Caco-2 (cell line): ENCODE results near the gene C3orf20. TPM values are rescaled to one million over a fixed set of nuclear protein-coding genes. Genes with fewer than 3 reads are reported as not detected.

Experiments
- BruUV-seq: library from RNA; stranded (reverse); fragments of 400-500 nt; replicated peaks from 2 replicates; lab custom pipeline; 2021; lab: Mats Ljungman, UMichigan
- CTCF ChIA-PET: fragments of 300-600 bp; sonication (Branson Sonifier 250); formaldehyde crosslinking; loops from one replicate; lab custom pipeline; 2022; ENCODE audit warnings: antibody characterized with exemption; lab: Charles Lee
- POLR2A ChIA-PET: fragments of 300-600 bp; sonication (Branson Sonifier 250); formaldehyde crosslinking; loops from one replicate; lab custom pipeline; 2022; ENCODE audit warnings: antibody characterized with exemption; lab: Charles Lee
- DNase-seq, 2 experiments: peaks; one replicate each; pipeline versions ENCODE4 v3.0.0 to v3.0.0-alpha.2; 2020 to 2022
- H3K27me3 ChIP-seq: replicated peaks from 2 replicates; pipeline ENCODE4 v1.6.0; 2011; ENCODE audit warnings: low read length; ENCODE audit not compliant: control insufficient read depth, insufficient read depth
- H3K36me3 ChIP-seq: 2 replicates; pipeline ENCODE4 v1.5.1; 2011; ENCODE audit warnings: low read length; ENCODE audit not compliant: control insufficient read depth, insufficient read depth
- H3K4me1 ChIP-seq: fragments of 250-450 bp; sonication (Bioruptor Pico); 2 replicates; pipeline ENCODE4 v1.5.1; 2020; ENCODE audit warnings: mild to moderate bottlenecking
- H3K4me3 ChIP-seq: 2 replicates; pipeline ENCODE4 v1.5.1; 2011; ENCODE audit warnings: low read depth, mild to moderate bottlenecking, control low read depth, low read length
- H3K9me3 ChIP-seq: fragments of 250-450 bp; sonication (Bioruptor Pico); 2 replicates; pipeline ENCODE4 v1.5.1; 2020; ENCODE audit warnings: mild to moderate bottlenecking, moderate library complexity
- H3K27ac Mint-ChIP-seq: one replicate; pipeline ENCODE4 v1.8.0; 2022; ENCODE audit warnings: mixed read lengths; ENCODE audit not compliant: unreplicated experiment
- H3K27me3 Mint-ChIP-seq: one replicate; pipeline ENCODE4 v1.8.0; 2022; ENCODE audit warnings: mixed read lengths; ENCODE audit not compliant: insufficient read depth, unreplicated experiment
- H3K36me3 Mint-ChIP-seq: one replicate; pipeline ENCODE4 v1.8.0; 2022; ENCODE audit warnings: mild to moderate bottlenecking, mixed read lengths; ENCODE audit not compliant: insufficient read depth, unreplicated experiment
- H3K4me1 Mint-ChIP-seq: one replicate; pipeline ENCODE4 v1.8.0; 2022; ENCODE audit warnings: low read depth, mixed read lengths; ENCODE audit not compliant: unreplicated experiment
- H3K4me3 Mint-ChIP-seq: one replicate; pipeline ENCODE4 v1.8.0; 2022; ENCODE audit warnings: mild to moderate bottlenecking, moderate library complexity, mixed read lengths; ENCODE audit not compliant: unreplicated experiment
- H3K9me3 Mint-ChIP-seq: one replicate; pipeline ENCODE4 v1.8.0; 2022; ENCODE audit warnings: mixed read lengths; ENCODE audit not compliant: unreplicated experiment
- intact Hi-C: fragments of 100-400 bp; cut with micrococcal nuclease; formaldehyde crosslinking; loops from one replicate; pipeline ENCODE4 v1.10.0; 2022; ENCODE audit not compliant: unreplicated experiment
- total RNA-seq: library from RNA; stranded (reverse); gene quantifications from 2 replicates; pipeline ENCODE4 v1.2.3, GENCODE V29; 2022
- TF ChIP-seq, protein P1 (sequence below), 2 experiments: fragments of 200-600 bp in 1 of 2; IDR thresholded peaks; 1 replicate in 1 of 2; 2 replicates in 1 of 2; pipeline versions ENCODE4 v1.5.1 to v1.8.0; 2011 to 2022; ENCODE audit warnings: antibody characterized with exemption in 1 of 2, control low read depth in 1 of 2, inconsistent platforms in 1 of 2, low read depth in 1 of 2, low read length in 1 of 2, mild to moderate bottlenecking in 1 of 2, moderate library complexity in 1 of 2; ENCODE audit not compliant: insufficient read depth in 1 of 2, severe bottlenecking in 1 of 2, unreplicated experiment in 1 of 2

The C3orf20 gene
- total RNA-seq, 1 experiment from 2014 or later = 0.09 TPM

DNA sequence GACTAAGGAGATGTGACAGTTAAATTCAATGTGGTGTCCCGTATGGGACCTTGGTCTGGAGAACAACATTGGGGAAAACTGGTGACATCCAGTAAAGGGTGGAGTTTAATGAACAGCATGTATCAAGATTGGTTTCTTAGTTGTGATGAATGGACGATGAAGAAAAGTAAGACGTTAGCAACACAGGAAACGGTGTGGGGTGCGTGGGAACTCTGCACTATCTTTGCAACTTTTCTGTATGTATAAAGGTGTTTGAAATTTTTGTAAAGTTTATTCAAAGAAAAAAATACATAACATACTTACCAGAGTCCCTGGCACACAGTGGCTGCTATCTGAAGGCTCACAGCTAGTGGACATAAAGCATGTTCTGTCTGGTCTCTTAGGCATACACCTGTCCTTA is 29.5 kb upstream of the C3orf20 start:
- Mint-ChIP-seq H3K9me3 (no peaks in the 10 kb centered on the region), H3K4me1 (peaks cover 13% of the 10 kb centered on the region)

DNA sequence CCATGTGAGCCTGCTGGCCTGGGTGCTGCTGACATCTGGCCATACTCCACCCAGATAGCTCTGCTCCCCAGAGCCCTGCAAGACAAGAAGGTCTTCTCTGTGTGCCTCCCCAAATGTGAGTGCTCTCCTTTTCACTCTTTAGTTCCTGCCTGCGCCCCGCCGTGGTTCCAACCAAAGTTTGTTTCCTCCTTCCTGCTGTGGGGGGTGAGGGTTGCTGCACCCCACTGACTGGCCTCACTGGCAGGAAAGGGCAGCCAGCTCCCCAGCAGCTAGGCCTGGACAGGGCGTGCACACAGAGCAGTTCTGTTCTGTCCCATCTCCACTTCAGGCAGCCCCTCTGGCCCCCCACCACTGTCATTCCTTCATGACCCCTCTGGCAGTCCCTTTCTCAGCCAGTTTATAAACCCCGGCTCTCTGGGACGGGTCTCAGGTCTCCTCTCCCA is 28.8 kb upstream of the C3orf20 start:
- H3K27me3 Mint-ChIP-seq = no peaks in the 10 kb centered on the region
- H3K4me3 Mint-ChIP-seq = no peak overlapping the region
- Histone ChIP-seq H3K4me1 (peaks cover 22% of the 10 kb centered on the region), H3K36me3 (no peaks in the 10 kb centered on the region), H3K9me3 (no peaks in the 10 kb centered on the region), H3K4me3 (no peak overlapping the region), H3K27me3 (no peaks in the 10 kb centered on the region)
- TF ChIP-seq, protein P1, sequence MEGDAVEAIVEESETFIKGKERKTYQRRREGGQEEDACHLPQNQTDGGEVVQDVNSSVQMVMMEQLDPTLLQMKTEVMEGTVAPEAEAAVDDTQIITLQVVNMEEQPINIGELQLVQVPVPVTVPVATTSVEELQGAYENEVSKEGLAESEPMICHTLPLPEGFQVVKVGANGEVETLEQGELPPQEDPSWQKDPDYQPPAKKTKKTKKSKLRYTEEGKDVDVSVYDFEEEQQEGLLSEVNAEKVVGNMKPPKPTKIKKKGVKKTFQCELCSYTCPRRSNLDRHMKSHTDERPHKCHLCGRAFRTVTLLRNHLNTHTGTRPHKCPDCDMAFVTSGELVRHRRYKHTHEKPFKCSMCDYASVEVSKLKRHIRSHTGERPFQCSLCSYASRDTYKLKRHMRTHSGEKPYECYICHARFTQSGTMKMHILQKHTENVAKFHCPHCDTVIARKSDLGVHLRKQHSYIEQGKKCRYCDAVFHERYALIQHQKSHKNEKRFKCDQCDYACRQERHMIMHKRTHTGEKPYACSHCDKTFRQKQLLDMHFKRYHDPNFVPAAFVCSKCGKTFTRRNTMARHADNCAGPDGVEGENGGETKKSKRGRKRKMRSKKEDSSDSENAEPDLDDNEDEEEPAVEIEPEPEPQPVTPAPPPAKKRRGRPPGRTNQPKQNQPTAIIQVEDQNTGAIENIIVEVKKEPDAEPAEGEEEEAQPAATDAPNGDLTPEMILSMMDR (IDR thresholded peaks at IDR 0.05; ENCODE audit: insufficient read depth in 1 of 2, low read depth in 1 of 2, low read length in 1 of 2, severe bottlenecking in 1 of 2, unreplicated experiment in 1 of 2) = no peak
- intact Hi-C loops = no loop called here
- BruUV-seq = no TSS peak
- no peak for DNase-seq
- ChIA-PET POLR2A (no interaction called here), CTCF (no interaction called here)
- no peaks in the 10 kb centered on the region for H3K9me3 Mint-ChIP-seq
- H3K27ac Mint-ChIP-seq = no peak overlapping the region
- peaks cover 15% of the 10 kb centered on the region for H3K4me1 Mint-ChIP-seq
- no peaks in the 10 kb centered on the region for H3K36me3 Mint-ChIP-seq

More for the DNA sequence above, 29.5 kb upstream of the C3orf20 start:
- Mint-ChIP-seq H3K27me3 (no peaks in the 10 kb centered on the region), H3K27ac (no peak overlapping the region), H3K4me3 (no peak overlapping the region), H3K36me3 (no peaks in the 10 kb centered on the region)
- intact Hi-C loops = no loop called here
- TF ChIP-seq, protein P1 (IDR thresholded peaks at IDR 0.05; ENCODE audit: insufficient read depth in 1 of 2, low read depth in 1 of 2, low read length in 1 of 2, severe bottlenecking in 1 of 2, unreplicated experiment in 1 of 2) = no peak
- DNase-seq = no peak
- H3K27me3 ChIP-seq = no peaks in the 10 kb centered on the region
- POLR2A ChIA-PET = no interaction called here
- no peaks in the 10 kb centered on the region for H3K9me3 ChIP-seq
- BruUV-seq = no TSS peak
- H3K36me3 ChIP-seq = no peaks in the 10 kb centered on the region
- H3K4me3 ChIP-seq = no peak overlapping the region
- CTCF ChIA-PET = no interaction called here
- H3K4me1 ChIP-seq = peaks cover 20% of the 10 kb centered on the region

DNA sequence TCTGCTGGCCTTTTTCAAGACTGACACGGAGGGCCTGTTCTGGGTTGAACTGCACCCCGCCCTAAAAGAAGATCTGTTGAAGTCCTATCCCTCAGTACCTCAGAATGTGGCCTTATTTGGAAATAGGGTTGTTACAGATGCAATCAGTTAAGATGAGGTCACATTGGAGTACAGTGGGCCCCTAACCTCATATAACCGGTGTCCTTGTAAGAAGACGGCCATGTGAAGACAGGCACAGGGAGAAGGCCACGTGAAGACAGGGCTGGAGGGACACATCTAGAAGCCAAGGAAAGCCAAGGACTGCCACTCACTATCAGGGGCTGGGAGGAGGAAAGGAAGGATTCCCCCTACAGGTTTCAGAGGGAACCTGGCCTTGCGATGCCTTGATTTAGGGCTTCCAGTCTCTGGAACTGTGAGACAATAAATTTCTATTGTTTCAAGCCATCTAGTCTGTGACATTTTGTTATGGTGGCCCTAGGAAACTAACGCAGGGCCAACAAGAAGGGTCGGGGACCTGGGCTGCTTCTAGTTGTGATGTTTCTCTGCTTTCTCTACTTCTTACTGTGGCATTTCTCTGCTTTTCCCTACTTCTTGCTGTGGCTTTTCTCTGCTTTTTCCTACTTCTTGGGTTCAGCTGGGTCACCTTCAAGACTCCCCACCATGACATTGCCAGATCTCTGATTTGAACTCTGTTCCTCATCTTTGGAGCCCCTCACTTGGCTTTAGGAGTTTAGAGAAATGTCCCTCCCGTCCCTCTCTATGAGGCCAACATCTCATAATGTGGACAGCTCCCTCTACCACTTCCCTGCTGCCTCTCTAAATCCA is 28.1 kb upstream of the C3orf20 start:
- Mint-ChIP-seq H3K27ac (no peak overlapping the region), H3K4me3 (no peak overlapping the region), H3K27me3 (no peaks in the 10 kb centered on the region), H3K4me1 (peaks cover 15% of the 10 kb centered on the region), H3K9me3 (no peaks in the 10 kb centered on the region), H3K36me3 (peaks cover 5% of the 10 kb centered on the region)
- Histone ChIP-seq H3K27me3 (no peaks in the 10 kb centered on the region), H3K36me3 (no peaks in the 10 kb centered on the region), H3K9me3 (no peaks in the 10 kb centered on the region), H3K4me1 (peaks cover 22% of the 10 kb centered on the region), H3K4me3 (no peak overlapping the region)
- no peak for DNase-seq
- intact Hi-C loops = no loop called here
- ChIA-PET CTCF (interaction anchor here (1.2 kb wide), 1 partner anchor 24 kb away, joined by 5 read pairs; no protein-coding TSS in a partner anchor), POLR2A (no interaction called here)
- TF ChIP-seq, protein P1 (IDR thresholded peaks at IDR 0.05; ENCODE audit: insufficient read depth in 1 of 2, low read depth in 1 of 2, low read length in 1 of 2, severe bottlenecking in 1 of 2, unreplicated experiment in 1 of 2) = peak in 1 of 2 experiments; percentile 9
- BruUV-seq = no TSS peak
